GM12878 (cell line): ENCODE results near the gene TTC16. TPM values are rescaled to one million over a fixed set of nuclear protein-coding genes. Genes with fewer than 3 reads are reported as not detected.

Source experiments
- ATAC-seq: fragments of 200-7000 bp; cut with Tn5 transposase; 3 replicates; pipeline ENCODE4 v1.9.1; 2020; ENCODE audit warnings: mild to moderate bottlenecking, moderate library complexity
- BruUV-seq: library from RNA; stranded (reverse); fragments of 400-500 nt; replicated peaks from 2 replicates; lab custom pipeline; 2021; lab: Mats Ljungman, UMichigan
- CTCF ChIA-PET: fragments of 300-600 bp; sonication (Branson Sonifier 250); formaldehyde crosslinking; extraction: SDS; loops from one replicate; lab custom pipeline; 2021; ENCODE audit warnings: inconsistent platforms; lab: Yijun Ruan, JAX
- POLR2A ChIA-PET: fragments of 350-600 bp; formaldehyde crosslinking; extraction: SDS; loops from one replicate; lab custom pipeline; 2021; ENCODE audit warnings: inconsistent platforms; lab: Charles Lee
- RAD21 ChIA-PET: fragments of 300-600 bp; sonication (Branson Sonifier 250); formaldehyde crosslinking; loops from one replicate; lab custom pipeline; 2023; ENCODE audit warnings: antibody characterized with exemption; ENCODE audit not compliant: unreplicated experiment; lab: Charles Lee
- SMC1A ChIA-PET: fragments of 300-600 bp; sonication (Branson Sonifier 250); formaldehyde crosslinking; loops from one replicate; lab custom pipeline; 2023; ENCODE audit not compliant: unreplicated experiment, uncharacterized antibody; lab: Charles Lee
- DNase-seq: peaks from one replicate; pipeline ENCODE4 v3.0.0-alpha.2; 2011; ENCODE audit warnings: low read depth, low spot score
- FAIRE-seq: peaks from 3 replicates; lab custom pipeline; 2011; peaks lifted over from hg19 to GRCh38; lab: Jason Lieb, UNC
- H2AFZ ChIP-seq: 2 replicates; pipeline ENCODE4 v1.6.0; 2011; ENCODE audit warnings: low read depth, low read length, control low read depth; ENCODE audit not compliant: control insufficient read depth
- H3K27ac ChIP-seq: 2 replicates; pipeline ENCODE4 v1.5.1; 2011; ENCODE audit warnings: control low read depth; ENCODE audit not compliant: control insufficient read depth, insufficient read depth
- H3K27me3 ChIP-seq, 2 experiments: replicated peaks in 1 of 2; 2 replicates each; pipeline versions ENCODE4 v1.6.0 to v1.6.1; 2011; ENCODE audit warnings: low read length in 1 of 2; ENCODE audit not compliant: control insufficient read depth in 2 of 2, insufficient read depth in 2 of 2
- H3K36me3 ChIP-seq, 2 experiments: 2 replicates each; pipeline ENCODE4 v1.5.1; 2011; ENCODE audit warnings: low read length in 1 of 2; ENCODE audit not compliant: control insufficient read depth in 2 of 2, insufficient read depth in 2 of 2
- H3K4me1 ChIP-seq: 2 replicates; pipeline ENCODE4 v1.6.1; 2011; ENCODE audit warnings: mild to moderate bottlenecking, low read length, moderate library complexity, mixed read lengths; ENCODE audit not compliant: control insufficient read depth, insufficient read depth
- H3K4me2 ChIP-seq: 2 replicates; pipeline ENCODE4 v1.6.0; 2011; ENCODE audit warnings: control low read depth; ENCODE audit not compliant: control insufficient read depth, insufficient read depth
- H3K4me3 ChIP-seq: fragments of 200-600 bp; sonication (generic); 2 replicates; pipeline ENCODE4 v1.5.1; 2016
- H3K79me2 ChIP-seq: 2 replicates; pipeline ENCODE4 v1.6.0; 2011; ENCODE audit warnings: low read length; ENCODE audit not compliant: control insufficient read depth, insufficient read depth
- H3K9ac ChIP-seq: 2 replicates; pipeline ENCODE4 v1.8.0; 2011; ENCODE audit warnings: low read length, control low read depth, mixed read lengths; ENCODE audit not compliant: control insufficient read depth, insufficient read depth
- H3K9me3 ChIP-seq: replicated peaks from 3 replicates; pipeline ENCODE4 v1.5.1; 2011; ENCODE audit warnings: mild to moderate bottlenecking, low read length; ENCODE audit not compliant: control insufficient read depth, insufficient read depth
- H4K20me1 ChIP-seq: 2 replicates; pipeline ENCODE4 v1.6.0; 2011; ENCODE audit not compliant: control insufficient read depth, insufficient read depth
- BCLAF1 ChIP-seq: fragments of 450-650 bp; IDR thresholded peaks from 2 replicates; pipeline ENCODE4 v1.6.1; 2017; ENCODE audit warnings: antibody characterized with exemption, mild to moderate bottlenecking, moderate library complexity
- ELK1 ChIP-seq: IDR thresholded peaks from 2 replicates; pipeline ENCODE4 v1.6.1; 2012; ENCODE audit warnings: low read depth, low read length, improper control_type of control experiment
- GABPA ChIP-seq: IDR thresholded peaks from 2 replicates; pipeline ENCODE4 v1.6.1; 2014; ENCODE audit warnings: antibody characterized with exemption, low read depth, mild to moderate bottlenecking, inconsistent platforms
- KDM1A ChIP-seq: fragments of 200-600 bp; sonication (generic); IDR thresholded peaks from 2 replicates; pipeline ENCODE4 v1.6.1; 2016; ENCODE audit warnings: borderline replicate concordance
- ZNF622 ChIP-seq: fragments of 450-650 bp; IDR thresholded peaks from 2 replicates; pipeline ENCODE4 v1.6.1; 2017; ENCODE audit warnings: mild to moderate bottlenecking, inconsistent platforms
- WGBS: methylation state at CpG from one replicate; pipeline ENCODE4 v1.1.6; 2016; ENCODE audit warnings: low lambda C conversion rate; ENCODE audit not compliant: insufficient replicate concordance, insufficient coverage; ENCODE audit errors: missing lambda C conversion rate; 5-methylcytosine and 5-hydroxymethylcytosine counted together
- in situ Hi-C: fragments of 300-500 bp; cut with MboI; formaldehyde crosslinking; loops from 9 replicates; pipeline ENCODE4 v1.14.3; 2018; ENCODE audit warnings: mixed read lengths
- intact Hi-C: fragments of 100-400 bp; cut with micrococcal nuclease; formaldehyde crosslinking; loops from one replicate; pipeline ENCODE4 v1.14.2; 2022; ENCODE audit not compliant: unreplicated experiment
- polyA plus RNA-seq, 11 experiments: library from polyadenylated mRNA; depleted of rRNA in 4 of 11; unstranded in 6 of 11; stranded (reverse) in 5 of 11; fragments of >200 nt; fragmentation: Nextera tagmentation in 4 of 11; fragmentation: Illumina TruSeq in 1 of 11; extraction: Ambion mirVana in 4 of 11; extraction: Trizol in 1 of 11; gene quantifications; 1 replicate in 1 of 11; 2 replicates in 10 of 11; pipeline versions ENCODE4 v1.2.1 to v1.2.3, GENCODE V29; 2011 to 2016; ENCODE audit warnings: inconsistent platforms in 2 of 11, missing spikeins in 2 of 11, low read depth in 1 of 11
- total RNA-seq, 4 experiments: library from RNA; depleted of rRNA in 3 of 4; stranded (reverse); fragments of >200 nt in 3 of 4; fragmentation: Illumina TruSeq in 1 of 4; extraction: Trizol in 1 of 4; gene quantifications; 2 replicates each; pipeline versions ENCODE4 v1.2.1 to v1.2.3, GENCODE V29; 2013 to 2021

The TTC16 gene
- total and polyA plus RNA-seq, 10 of the 15 experiments (the other 5 are each of a cell fraction or from before 2014, with no cell fraction given) = 0.03 TPM; not detected in 9

GRCh38 chr9:127755061-127756060 is 39.5 kb downstream of the TTC16 start:
- no peak overlapping the region for H3K9ac ChIP-seq
- SMC1A ChIA-PET = interaction anchor here (0.6 to 1.9 kb wide), 3 partner anchors 12 to 192 kb away, joined by 3 to 5 read pairs (median 3); no protein-coding TSS in a partner anchor
- no peaks in the 10 kb centered on the region for H3K79me2 ChIP-seq

More at GRCh38 chr9:127755061-127756060, 39.5 kb downstream of the TTC16 start:
- Histone ChIP-seq H3K36me3 (peaks cover 0 to 12% of the 10 kb centered on the region in 2 experiments; a peak in 3 of 4 replicates), H3K27me3 (no peaks in the 10 kb centered on the region), H3K9me3 (no peaks in the 10 kb centered on the region), H4K20me1 (no peaks in the 10 kb centered on the region), H2AFZ (no peak overlapping the region), H3K4me1 (no peaks in the 10 kb centered on the region), H3K27ac (no peak overlapping the region), H3K4me3 (no peak overlapping the region), H3K4me2 (no peak overlapping the region)
- WGBS = 97% methylated on average over 24 of the region's 61 CpGs
- FAIRE-seq (no peak), DNase-seq (no peak), ATAC-seq (no peak)
- TF ChIP-seq BCLAF1 = no peak
- no peak for TF ChIP-seq GABPA
- TF ChIP-seq ELK1 = no peak
- TF ChIP-seq ZNF622 = no peak
- TF ChIP-seq KDM1A = no peak
- in situ Hi-C loops (no loop called here), intact Hi-C loops (no loop called here)
- ChIA-PET CTCF (interaction anchor here (0.6 kb wide), 1 partner anchor 827 kb away, joined by 4 read pairs; no protein-coding TSS in a partner anchor), RAD21 (interaction anchor here (1.2 kb wide), 1 partner anchor 20 kb away, joined by 4 read pairs; the partner anchor contains the start of gene TOR2A), POLR2A (interaction anchor here (0.6 kb wide), 1 partner anchor 12 kb away, joined by 9 read pairs; no protein-coding TSS in a partner anchor)
- BruUV-seq = no TSS peak
